HepG2 (cell line): ENCODE data around the gene VAC14. TPM values are rescaled to one million over a fixed set of nuclear protein-coding genes. Genes with fewer than 3 reads are reported as not detected.

Experiments
- BORCS8-MEF2B ChIP-seq: sonication (generic); formaldehyde crosslinking; IDR thresholded peaks from 2 replicates; pipeline ENCODE4 v1.8.0; 2022; ENCODE audit warnings: mild to moderate bottlenecking, missing genetic modification reagents
- ERF ChIP-seq: IDR thresholded peaks from 2 replicates; pipeline ENCODE4 v1.6.1; 2018; ENCODE audit warnings: missing biosample characterization, missing genetic modification reagents
- FLYWCH1 ChIP-seq: sonication (generic); formaldehyde crosslinking; IDR thresholded peaks from 2 replicates; pipeline ENCODE4 v1.8.1; 2023; ENCODE audit warnings: mild to moderate bottlenecking, missing genetic modification reagents
- GATAD2A ChIP-seq: IDR thresholded peaks from 2 replicates; pipeline ENCODE4 v1.6.1; 2016
- HOXA3 ChIP-seq: sonication (generic); formaldehyde crosslinking; IDR thresholded peaks from 2 replicates; pipeline ENCODE4 v1.5.0; 2020; ENCODE audit warnings: missing genetic modification reagents
- LCORL ChIP-seq, 2 experiments: fragments of 450-650 bp in 1 of 2; sonication (generic) in 1 of 2; formaldehyde crosslinking in 1 of 2; IDR thresholded peaks; 2 replicates each; pipeline versions ENCODE4 v1.5.0 to v1.6.1; 2017 to 2020; ENCODE audit warnings: antibody characterized with exemption in 1 of 2, missing genetic modification reagents in 1 of 2
- NCOR1 ChIP-seq: fragments of 200-600 bp; sonication (generic); IDR thresholded peaks from 2 replicates; pipeline ENCODE4 v1.7.0; 2017; ENCODE audit warnings: antibody characterized with exemption, low read length, borderline replicate concordance
- POGZ ChIP-seq: sonication (generic); formaldehyde crosslinking; IDR thresholded peaks from 2 replicates; pipeline ENCODE4 v1.4.0; 2020; ENCODE audit warnings: mild to moderate bottlenecking, missing genetic modification reagents
- REL ChIP-seq: sonication (generic); formaldehyde crosslinking; conservative IDR thresholded peaks from 2 replicates; pipeline ENCODE4 v1.8.0; 2022; ENCODE audit warnings: mild to moderate bottlenecking, missing genetic modification reagents, moderate library complexity
- SALL1 ChIP-seq: sonication (generic); formaldehyde crosslinking; IDR thresholded peaks from 2 replicates; pipeline ENCODE4 v1.8.0; 2022; ENCODE audit warnings: mild to moderate bottlenecking, missing genetic modification reagents
- SRSF4 ChIP-seq: fragments of 200-400 bp; formaldehyde crosslinking; IDR thresholded peaks from one replicate; pipeline ENCODE4 v1.6.1; 2018; ENCODE audit warnings: mild to moderate bottlenecking, low read depth, low read length, moderate library complexity; ENCODE audit not compliant: poor library complexity, severe bottlenecking
- THAP8 ChIP-seq: sonication (generic); formaldehyde crosslinking; IDR thresholded peaks from 2 replicates; pipeline ENCODE4 v1.5.1; 2020; ENCODE audit warnings: missing genetic modification reagents, mild to moderate bottlenecking, borderline replicate concordance
- ZBTB10 ChIP-seq: sonication (generic); formaldehyde crosslinking; IDR thresholded peaks from 2 replicates; pipeline ENCODE4 v1.4.0; 2020; ENCODE audit warnings: missing genetic modification reagents, borderline replicate concordance
- ZBTB33 ChIP-seq: sonication (generic); formaldehyde crosslinking; IDR thresholded peaks from 2 replicates; pipeline ENCODE4 v1.4.0; 2020; ENCODE audit warnings: missing genetic modification reagents
- ZFX ChIP-seq: sonication (generic); formaldehyde crosslinking; IDR thresholded peaks from 2 replicates; pipeline ENCODE4 v1.4.0; 2020; ENCODE audit warnings: mild to moderate bottlenecking, low read depth, missing genetic modification reagents, moderate library complexity
- ZNF552 ChIP-seq: sonication (generic); formaldehyde crosslinking; IDR thresholded peaks from 2 replicates; pipeline ENCODE4 v1.9.0; 2022; ENCODE audit warnings: missing genetic modification reagents, mild to moderate bottlenecking, borderline replicate concordance
- ZNF607 ChIP-seq: sonication (generic); formaldehyde crosslinking; IDR thresholded peaks from 2 replicates; pipeline ENCODE4 v1.5.1; 2020; ENCODE audit warnings: missing genetic modification reagents, mild to moderate bottlenecking, borderline replicate concordance
- ZNF749 ChIP-seq: sonication (generic); formaldehyde crosslinking; IDR thresholded peaks from 2 replicates; pipeline ENCODE4 v1.8.0; 2022; ENCODE audit warnings: mild to moderate bottlenecking, missing genetic modification reagents, moderate library complexity, borderline replicate concordance
- ZSCAN22 ChIP-seq: sonication (generic); formaldehyde crosslinking; IDR thresholded peaks from 2 replicates; pipeline ENCODE4 v1.4.0; 2020; ENCODE audit warnings: mild to moderate bottlenecking, missing genetic modification reagents
- polyA plus RNA-seq, 8 experiments: library from polyadenylated mRNA; depleted of rRNA in 3 of 8; stranded (reverse) in 7 of 8; unstranded in 1 of 8; fragments of >200 nt; fragmentation: Illumina TruSeq in 4 of 8; extraction: Trizol in 4 of 8; gene quantifications; 2 replicates each; pipeline versions ENCODE4 v1.2.1 to v1.2.3, GENCODE V29; 2011 to 2016; ENCODE audit warnings: low read depth in 4 of 8, missing spikeins in 1 of 8, mixed read lengths in 1 of 8; ENCODE audit not compliant: insufficient read depth in 1 of 8
- total RNA-seq, 5 experiments: library from RNA; depleted of rRNA; stranded (reverse); fragments of >200 nt; fragmentation: Illumina TruSeq; extraction: Trizol; gene quantifications; 2 replicates each; pipeline ENCODE4 v1.2.3, GENCODE V29; 2016; ENCODE audit warnings: low read depth in 1 of 5

VAC14 gene
- total and polyA plus RNA-seq, 2 of the 13 experiments (the other 11 are each of a cell fraction or from before 2014, with no cell fraction given) = 23.5 to 24.6 TPM

GRCh38 chr16:70736465-70737376, 64.2 kb downstream of the VAC14 start (continued):
- no peak for TF ChIP-seq ZNF552
- peak; percentile 39; the same call in 1 of the 2 replicates for TF ChIP-seq GATAD2A
- peak; percentile 78 for TF ChIP-seq HOXA3 (CRISPR knock-in tag)
- TF ChIP-seq ZBTB33 = peak; percentile 30; the same call in 1 of the 2 replicates
- peak; percentile 45; the same call in 1 of the 2 replicates for TF ChIP-seq ZFX (CRISPR knock-in tag)
- TF ChIP-seq ZSCAN22 (CRISPR knock-in tag) = no peak
- peak; percentile 37; the same call in 1 of the 2 replicates for TF ChIP-seq ERF
- TF ChIP-seq ZNF607 (CRISPR knock-in tag) = no peak
- no peak for TF ChIP-seq BORCS8-MEF2B (CRISPR knock-in tag)
- no peak for TF ChIP-seq ZBTB10
- TF ChIP-seq SRSF4 = no peak
- no peak for TF ChIP-seq LCORL (IDR thresholded peaks at IDR 0.05)
- no peak for TF ChIP-seq LCORL (CRISPR knock-in tag; IDR thresholded peaks at IDR 0.05)
- TF ChIP-seq REL (CRISPR knock-in tag) = no peak
- no peak for TF ChIP-seq THAP8
- peak; percentile 9; the same call in 1 of the 2 replicates for TF ChIP-seq SALL1 (CRISPR knock-in tag)
- TF ChIP-seq ZNF749 (CRISPR knock-in tag) = no peak
- no peak for TF ChIP-seq POGZ (CRISPR knock-in tag)
- no peak for TF ChIP-seq FLYWCH1 (CRISPR knock-in tag)
- peak; percentile 53; the same call in 1 of the 2 replicates for TF ChIP-seq NCOR1
- TF ChIP-seq, all 625 proteins: peak for 40
